HG03039 (cell line): ENCODE results near the gene CALHM6.

Experiments
- ATAC-seq: cut with Tn5 transposase; IDR thresholded peaks from one replicate; pipeline ENCODE4 v1.9.1; 2021; ENCODE audit warnings: mild to moderate bottlenecking, moderate library complexity; ENCODE audit not compliant: unreplicated experiment

The CALHM6 gene

GRCh38 chr6:116461331-116461931 lies at the start of gene CALHM6:
Gene CALHM6, plus strand, starts transcription at chr6:116461375. Its CDS starts 555 bp downstream, at chr6:116461930.
- ATAC-seq: no peak

DNA sequence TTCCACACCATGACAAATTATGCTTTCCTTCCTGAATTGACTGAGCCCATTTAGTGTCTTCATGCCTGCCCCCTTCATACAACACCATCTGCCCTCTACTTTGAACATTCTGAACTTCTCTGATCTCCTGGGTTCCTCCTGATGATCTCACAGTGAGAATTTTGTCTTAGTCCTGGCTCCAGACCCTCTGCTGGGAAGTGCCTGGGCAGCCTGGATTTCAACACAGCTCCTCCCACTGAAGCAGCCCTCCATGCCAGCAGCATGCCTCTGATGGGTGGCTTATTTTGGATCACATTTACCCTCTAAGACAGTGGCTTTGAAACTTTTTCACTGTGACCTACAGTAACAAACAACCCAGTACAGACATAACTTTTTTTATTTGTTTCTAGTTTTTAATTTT lies 48.9 kb upstream of the CALHM6 start:
- ATAC-seq: no peak

DNA sequence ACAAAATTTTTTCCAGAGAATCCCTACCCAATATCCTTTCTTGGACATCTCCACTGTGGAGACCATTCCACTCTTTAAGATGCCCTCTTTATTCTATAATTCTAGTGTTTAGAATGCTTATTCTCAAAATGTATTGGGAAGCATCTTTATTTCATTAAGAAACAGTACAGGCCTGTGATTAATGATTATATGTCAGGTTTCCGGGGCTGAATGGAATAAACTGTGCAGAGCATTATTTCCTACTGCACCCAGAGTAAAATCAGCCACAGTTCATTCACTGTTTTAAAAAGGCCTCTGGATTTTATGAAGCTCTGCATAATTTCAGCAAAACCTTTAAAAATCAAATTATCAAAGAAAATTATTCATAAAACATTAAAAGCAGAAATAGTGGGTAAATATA lies 47.8 kb upstream of the CALHM6 start:
- no peak for ATAC-seq

GRCh38 chr6:116417661-116418060 lies 43.5 kb upstream of the CALHM6 start:
- no peak for ATAC-seq

DNA sequence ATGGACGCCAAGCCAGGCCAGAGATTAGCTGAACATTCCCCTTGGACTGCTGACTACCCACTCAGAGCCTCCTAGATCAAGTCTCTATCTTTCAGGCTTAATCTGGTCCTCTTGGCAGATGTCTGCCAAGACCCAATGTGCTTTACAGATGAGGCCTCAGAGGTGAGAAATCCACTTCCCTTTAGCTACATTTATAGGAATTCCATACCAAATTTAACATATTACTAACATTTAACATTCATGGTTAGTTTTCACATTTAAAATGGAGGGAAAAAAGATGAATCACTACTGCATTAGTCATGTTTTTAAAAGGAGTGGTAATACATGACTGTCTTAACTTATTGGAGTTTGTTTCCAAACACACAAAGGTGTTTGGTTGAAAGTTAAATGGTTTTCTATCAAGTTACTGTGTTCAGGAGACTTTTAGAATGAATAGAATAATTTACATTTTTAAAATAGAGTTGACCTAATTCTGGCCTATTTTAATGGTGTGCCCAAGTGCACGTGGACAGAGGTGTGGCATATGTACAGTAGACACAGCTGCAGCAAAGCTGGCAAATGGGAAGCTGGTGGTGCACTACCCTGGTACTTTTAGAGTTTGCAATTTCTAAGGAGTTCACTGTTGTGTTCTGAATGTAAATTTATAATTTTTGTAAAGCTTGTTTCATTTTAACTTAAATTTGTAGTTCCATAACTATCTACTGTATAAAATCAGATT lies 41.9 kb upstream of the CALHM6 start:
- ATAC-seq: no peak

DNA sequence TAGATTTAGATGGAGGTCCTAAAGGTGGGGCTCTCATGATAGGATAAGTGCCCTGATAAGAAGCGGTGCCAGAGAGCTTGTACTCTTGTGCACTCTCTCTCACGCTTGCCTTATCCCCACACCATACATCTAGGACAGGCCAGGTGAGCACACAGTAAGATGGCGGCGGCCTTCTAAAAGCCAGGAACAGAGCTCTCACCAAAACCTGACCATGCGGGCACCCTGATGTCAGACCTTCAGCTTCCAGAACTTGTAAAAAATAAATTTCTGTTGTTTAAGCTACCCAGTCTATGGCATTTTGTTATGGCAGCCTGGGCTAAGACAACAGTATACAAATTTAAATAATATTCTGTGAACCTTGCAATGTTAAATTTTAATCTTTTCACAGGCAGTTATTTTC lies 40.8 kb upstream of the CALHM6 start:
- ATAC-seq: no peak

DNA sequence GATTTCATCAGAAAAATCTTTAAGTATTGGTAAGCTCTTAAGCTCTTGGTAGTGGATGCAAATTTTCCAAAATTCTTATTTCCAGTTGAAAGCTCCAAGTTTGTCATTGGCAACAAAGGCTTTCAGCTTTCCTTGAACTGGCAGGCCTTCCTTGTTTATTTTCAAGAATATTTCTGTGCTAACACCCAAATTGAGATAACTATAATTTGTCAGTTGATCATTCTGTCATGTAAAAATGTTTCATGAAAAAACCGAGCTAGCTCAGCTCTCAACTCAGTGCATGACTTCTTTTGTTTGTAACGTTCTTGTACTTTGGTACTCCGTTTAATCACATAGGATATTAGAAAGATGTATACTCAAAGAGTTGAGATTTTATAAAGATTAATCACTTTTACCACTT lies 38.9 kb upstream of the CALHM6 start:
- ATAC-seq: no peak

- no peak for ATAC-seq
Measured at GRCh38 chr6:116424001-116424400, 37.2 kb upstream of the CALHM6 start.

GRCh38 chr6:116426551-116426950 lies 34.6 kb upstream of the CALHM6 start:
- no peak for ATAC-seq

DNA sequence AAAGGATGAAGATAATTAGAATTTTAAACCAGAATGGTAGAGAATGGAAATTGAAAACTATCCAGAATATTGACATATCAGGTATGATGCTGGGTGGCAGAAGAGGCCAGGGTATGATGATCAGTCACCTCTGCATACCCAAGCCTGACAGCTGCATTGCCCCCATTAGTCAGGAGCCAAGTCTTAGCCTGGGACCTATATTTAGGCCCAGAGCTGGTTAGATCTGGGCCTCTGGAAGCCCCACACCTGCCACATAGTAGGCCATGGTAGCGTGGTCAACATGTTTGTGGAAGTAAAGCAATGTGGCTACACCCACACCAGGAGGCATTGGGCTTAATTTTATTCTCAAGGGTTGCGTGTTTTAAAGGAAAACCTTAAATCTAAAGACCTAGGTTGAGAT lies 32.1 kb upstream of the CALHM6 start:
- ATAC-seq: no peak

DNA sequence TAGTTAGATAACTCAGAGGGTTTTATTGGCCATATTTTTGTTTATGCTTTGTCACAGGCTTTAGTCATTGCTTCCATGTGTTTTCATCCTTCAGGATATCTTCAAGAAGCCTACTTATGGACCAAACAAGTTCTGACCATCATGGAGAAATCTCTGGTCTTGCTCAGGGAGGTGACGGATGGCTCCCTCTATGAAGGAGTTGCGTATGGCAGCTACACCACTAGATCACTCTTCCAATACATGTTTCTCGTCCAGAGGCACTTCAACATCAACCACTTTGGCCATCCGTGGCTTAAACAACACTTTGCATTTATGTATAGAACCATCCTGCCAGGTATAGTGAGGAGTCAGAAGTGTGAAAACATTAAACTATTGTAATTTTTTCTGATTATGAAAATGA lies 30.3 kb upstream of the CALHM6 start:
- ATAC-seq: no peak

DNA sequence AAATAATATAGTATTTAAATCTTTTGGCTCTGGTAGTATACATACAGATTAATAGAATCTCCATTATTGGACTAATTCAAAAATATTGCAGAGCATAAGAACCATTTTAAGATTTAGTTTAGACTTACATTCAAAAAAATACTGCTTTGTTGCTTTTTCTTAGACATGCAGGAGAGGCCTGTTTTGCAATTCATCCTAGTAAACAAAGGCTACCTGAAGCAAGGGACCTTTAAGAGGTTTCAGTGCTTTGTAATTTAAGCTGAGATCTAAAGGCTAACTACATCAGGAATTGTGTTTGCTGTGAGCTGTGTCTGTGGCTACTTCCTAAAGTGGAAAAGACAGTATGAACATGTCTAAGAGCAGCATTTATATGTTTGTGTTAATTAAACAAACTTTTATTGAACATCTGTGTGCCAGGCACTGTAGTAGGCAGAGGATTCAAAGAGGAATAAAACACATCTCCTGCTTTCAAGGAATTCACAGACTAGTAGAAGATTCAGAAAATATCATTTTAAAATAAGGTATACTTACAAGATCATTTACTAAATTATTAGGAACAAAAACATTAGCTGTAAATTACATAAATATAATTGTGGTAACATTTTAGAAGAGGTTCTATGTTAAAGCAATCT lies 29.1 kb upstream of the CALHM6 start:
- ATAC-seq: no peak

GRCh38 chr6:116433206-116433712 lies 27.9 kb upstream of the CALHM6 start:
- ATAC-seq: no peak

- no peak for ATAC-seq
Measured at GRCh38 chr6:116434056-116434725, 27.0 kb upstream of the CALHM6 start.

DNA sequence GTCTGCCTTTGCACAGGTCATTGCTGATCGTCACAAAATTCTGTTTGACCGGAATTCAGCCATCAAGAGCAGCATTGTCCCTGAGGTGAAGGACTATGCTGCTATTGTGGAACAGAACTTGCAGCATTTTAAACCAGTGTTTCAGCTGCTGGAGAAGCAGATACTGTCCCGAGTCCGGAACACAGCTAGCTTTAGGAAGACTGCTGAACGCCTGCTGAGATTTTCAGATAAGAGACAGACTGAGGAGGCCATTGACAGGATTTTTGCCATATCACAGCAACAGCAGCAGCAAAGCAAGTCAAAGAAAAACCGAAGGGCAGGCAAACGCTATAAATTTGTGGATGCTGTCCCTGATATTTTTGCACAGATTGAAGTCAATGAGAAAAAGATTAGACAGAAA lies 24.6 kb upstream of the CALHM6 start:
- ATAC-seq: no peak

- no peak for ATAC-seq
Measured at GRCh38 chr6:116437656-116438055, 23.5 kb upstream of the CALHM6 start.

- no peak for ATAC-seq
Measured at GRCh38 chr6:116438590-116439448, 22.4 kb upstream of the CALHM6 start.

DNA sequence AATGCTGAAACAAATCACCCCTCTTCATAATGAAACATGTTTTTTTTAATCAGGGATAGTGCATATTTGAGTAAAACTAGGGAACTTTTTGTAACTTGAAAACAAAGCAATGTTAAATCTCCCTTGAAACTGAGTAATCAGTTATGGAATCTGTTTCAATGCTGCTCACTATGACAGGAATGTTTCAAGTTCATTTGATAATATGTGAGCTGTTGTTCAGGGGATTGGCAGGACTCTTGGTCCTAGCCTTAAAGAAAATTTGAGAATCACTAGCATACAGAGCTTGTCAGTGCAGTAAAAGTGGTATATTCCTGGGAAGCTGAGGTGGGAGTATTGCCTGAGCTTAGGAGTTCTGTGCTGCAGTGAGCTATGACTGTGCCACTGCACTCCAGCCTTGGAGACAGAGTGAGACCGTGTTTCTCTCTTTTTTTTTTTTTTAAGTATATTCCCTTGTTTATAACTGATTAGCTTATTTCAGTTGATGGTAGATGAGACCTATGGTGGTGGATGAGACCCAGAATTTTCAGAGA lies 21.6 kb upstream of the CALHM6 start:
- ATAC-seq: no peak

GRCh38 chr6:116443105-116443504 lies 18.1 kb upstream of the CALHM6 start:
- no peak for ATAC-seq

GRCh38 chr6:116444092-116444491 lies 17.1 kb upstream of the CALHM6 start:
- ATAC-seq: no peak
